ENCODE results near the gene RTN4.

Gene RTN4

GRCh38 chr2:54948120-54948519 is 102.1 kb downstream of the RTN4 start:
- no peak for DNase-seq

GRCh38 chr2:54947646-54948045 is 102.6 kb downstream of the RTN4 start:
- DNase-seq, result no peak

DNA sequence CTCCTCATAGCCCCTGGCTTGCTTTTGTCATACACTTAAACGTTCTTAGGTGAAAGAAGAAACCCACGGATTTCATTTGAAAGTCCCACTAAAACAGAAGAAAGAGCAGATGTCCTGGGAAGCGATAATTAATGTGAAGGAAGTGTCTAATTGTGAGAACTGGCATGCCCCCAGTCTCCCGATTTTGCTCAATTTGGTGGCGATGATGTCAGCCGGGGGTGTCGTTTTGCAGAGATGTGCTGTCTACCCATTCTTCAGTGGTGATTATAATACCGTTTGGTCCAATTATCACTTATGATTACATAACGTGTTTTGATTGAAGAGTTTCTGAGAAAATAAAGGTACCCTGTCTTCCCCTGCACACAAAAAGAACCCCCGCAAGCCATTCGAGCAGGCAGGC is 103.1 kb downstream of the RTN4 start:
- no peak for DNase-seq

GRCh38 chr2:54946220-54946805 is 103.9 kb downstream of the RTN4 start:
- no peak for DNase-seq

- peak; percentile 70 for DNase-seq
Measured at GRCh38 chr2:54945391-54946219, 104.6 kb downstream of the RTN4 start.

DNA sequence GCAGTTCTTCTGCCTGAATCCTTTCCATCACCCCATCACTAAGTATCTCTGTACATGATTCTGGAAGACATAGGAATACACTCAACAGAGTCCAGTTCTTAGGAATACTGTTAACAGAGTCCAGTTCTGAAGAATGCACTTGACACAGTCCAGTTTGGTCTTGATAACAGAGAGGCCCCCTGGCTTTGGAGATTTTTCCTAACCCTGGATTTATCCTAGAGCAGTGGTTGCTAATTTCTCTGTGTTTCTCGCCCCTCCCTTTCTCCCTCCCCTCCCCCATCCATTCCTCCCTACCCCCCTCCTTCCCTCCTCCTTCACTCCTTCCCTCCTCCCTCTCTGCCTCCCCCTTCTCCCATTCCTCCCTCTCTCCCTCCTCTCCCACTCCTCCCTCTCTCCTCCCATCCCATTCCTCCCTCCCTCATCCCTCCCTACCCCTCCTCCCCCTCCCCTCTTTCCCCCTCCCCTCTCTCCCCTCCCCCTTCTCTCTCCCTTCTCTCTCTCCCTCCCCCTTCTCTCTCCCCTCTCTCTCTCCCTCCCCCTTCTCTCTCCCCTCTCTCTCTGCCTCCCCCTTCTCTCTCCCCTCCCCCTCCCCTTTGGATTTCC is 105.4 kb downstream of the RTN4 start:
- DNase-seq, result no peak

DNA sequence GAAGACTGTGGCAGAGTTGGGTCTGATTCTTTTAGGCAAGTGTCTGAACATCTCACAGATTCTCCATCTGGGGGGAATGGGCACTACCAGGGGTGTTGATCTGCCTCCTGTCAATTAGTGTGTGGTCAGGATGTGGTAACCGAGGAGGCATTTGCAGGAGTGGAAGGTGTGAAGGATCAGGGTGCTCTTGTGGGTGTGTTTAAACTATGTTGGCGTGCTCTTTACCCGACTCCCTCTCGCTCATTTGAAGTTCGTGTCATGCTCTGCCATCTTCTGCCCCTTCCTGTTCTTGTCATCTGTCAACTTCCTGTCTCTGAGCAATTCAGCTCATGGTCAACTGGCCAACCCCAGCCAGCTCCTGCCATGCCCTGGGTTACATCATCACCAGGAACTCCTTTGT is 107.9 kb downstream of the RTN4 start:
- no peak for DNase-seq

GRCh38 chr2:54941248-54941984 is 108.8 kb downstream of the RTN4 start:
- no peak for DNase-seq

DNA sequence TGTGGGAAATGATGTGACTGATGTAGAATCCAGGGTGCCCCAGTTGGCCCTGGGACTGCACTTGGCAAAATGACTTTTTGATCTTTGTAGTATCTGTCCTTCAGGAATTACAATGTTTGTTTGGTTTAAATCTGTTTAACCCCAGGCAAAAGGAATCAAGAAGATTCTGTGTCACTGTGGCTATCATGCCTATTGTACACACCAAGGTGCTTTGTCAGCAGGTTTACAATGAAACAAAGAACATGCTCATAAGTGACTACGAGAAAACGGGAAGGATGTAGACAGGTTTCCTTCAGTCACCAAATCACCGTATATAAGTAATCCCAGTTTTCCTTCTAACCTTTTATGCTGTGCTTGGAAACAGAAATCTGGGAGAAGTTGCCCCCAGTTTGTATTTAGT is 109.5 kb downstream of the RTN4 start:
- DNase-seq, result no peak

GRCh38 chr2:54939446-54940118 is 110.7 kb downstream of the RTN4 start:
- no peak for DNase-seq

GRCh38 chr2:54936766-54937165 is 113.5 kb downstream of the RTN4 start:
- no peak for DNase-seq

DNA sequence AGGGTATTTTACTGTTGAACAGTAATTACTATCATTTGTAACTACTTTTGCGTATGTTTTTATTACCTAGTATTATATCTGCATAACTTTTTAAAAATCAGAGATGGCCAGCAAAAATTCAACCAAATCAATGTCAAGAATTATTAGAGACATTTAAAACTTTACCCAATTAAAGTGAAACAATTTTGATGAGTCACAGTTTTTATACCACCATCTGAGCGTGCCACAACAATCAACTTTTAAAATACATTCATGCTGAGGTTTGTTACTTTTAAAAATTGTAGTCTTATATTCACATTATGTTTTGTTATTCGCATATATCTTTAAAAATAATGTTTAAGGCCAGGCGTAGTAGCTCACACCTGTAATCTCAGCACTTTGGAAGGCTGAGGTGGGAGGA is 114.9 kb downstream of the RTN4 start:
- DNase-seq, result no peak

GRCh38 chr2:54931473-54931872 is 118.8 kb downstream of the RTN4 start:
- DNase-seq, result no peak

DNA sequence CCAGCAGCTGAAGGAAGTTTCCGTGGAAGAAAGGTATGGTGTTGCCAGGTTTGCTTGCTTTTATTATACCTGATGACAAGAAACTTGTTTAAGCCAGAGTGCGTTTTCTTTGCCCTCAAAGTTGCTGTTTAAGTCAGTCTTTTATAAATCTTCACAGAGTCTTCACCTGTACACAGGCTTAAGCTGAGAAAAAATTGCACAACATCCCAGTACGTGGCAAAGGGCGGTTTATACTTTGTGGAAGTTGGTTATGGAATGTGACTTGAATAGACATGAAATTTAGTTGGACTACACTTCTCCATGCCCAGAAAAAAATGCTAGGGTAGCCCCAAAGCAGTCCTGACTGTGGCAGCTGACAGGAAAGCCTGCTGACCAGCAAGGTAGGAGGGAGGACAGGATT is 121.5 kb downstream of the RTN4 start:
- no peak for DNase-seq

DNA sequence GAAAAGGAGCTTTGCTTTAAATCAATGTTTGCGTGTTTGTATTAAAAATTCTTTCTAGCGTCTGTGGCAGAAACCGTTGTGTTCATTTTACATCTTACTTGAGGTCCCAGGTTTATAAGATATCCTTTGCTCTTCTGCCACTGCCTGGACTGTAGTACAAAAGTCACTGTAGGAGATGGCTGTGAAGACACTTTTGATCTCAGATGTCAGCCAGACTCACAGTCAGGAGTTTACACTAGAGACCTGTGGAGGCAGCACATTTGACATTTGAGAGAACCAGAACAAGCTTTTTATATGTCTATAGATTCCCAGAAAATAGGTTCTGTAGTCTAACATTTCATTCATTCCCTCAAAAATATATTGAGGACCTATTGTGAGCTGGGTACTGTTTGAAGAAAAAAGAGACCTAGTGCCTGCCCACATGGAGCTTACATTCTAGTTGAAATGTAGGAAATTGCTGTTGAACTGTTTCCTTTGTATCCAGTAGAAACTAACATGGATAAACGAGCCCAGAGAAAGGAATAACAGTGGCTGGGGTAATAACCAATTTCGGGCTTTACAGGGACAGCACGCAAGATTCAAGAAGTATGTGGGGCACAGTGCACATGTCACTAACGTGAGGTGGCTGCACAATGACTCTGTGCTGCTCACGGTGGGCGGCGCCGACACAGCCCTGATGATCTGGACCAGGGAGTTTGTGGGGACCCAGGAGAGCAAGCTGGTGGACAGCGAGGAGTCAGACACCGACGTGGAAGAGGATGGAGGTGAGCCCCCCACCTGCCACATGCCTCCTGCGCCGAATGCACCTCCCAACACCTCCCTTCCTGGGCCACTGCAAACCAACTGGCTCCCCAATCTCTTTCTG is 122.3 kb downstream of the RTN4 start:
- no peak for DNase-seq

DNA sequence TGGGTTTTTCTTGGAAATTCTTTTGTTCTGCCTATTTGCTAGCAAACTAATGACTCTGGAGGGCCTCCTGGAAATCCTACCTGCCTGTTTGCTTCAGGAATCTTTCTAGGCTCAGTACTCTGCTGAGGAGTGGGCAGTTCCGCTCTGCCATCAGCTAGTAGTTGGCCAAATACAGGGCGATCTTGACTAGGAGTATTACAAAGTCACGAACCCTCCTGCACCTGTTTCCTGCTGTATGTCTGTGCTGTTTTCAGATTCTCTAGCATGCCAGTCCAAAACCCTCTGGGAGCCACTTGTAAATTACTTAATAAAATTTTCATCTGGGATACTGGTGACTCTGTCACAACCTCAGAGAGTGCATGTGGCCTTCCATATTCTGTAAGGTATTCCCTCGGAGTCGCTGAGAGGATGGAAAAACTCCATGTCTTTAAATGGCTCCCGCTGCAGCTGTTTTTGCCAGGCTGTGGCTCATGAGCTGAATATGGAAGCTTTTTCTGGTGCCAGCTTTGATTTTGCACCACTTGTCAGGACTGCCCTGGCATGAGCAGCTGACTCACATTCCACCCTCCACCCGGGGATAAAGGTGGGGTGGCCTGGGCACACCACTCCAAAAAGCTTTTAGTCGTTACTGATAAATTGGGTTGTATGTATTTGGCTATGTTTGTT is 123.0 kb downstream of the RTN4 start:
- DNase-seq, result no peak

DNA sequence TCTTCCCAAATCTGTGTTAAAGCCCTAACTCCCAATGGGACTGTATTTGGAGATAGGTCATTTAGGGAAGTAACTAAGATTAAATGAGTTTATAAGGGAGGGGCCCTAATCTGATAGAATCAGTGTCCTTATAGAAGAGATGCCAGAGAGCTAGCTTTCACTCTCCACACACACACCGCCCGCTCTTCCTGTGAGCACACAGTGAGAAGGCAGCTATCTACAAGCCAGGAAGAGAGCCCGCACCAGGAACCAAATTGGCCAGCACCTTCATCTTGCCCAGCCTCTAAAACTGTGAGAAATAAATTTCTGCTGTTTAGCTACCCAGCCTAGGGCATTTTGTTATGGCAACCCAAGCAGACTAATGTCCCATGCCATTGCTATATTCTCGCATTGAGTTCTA is 125.2 kb downstream of the RTN4 start:
- no peak for DNase-seq

GRCh38 chr2:54924121-54924520 is 126.1 kb downstream of the RTN4 start:
- no peak for DNase-seq
